GM18870 (cell line): Measurements from ENCODE around the gene ANKH.

ENCODE experiments used
- ATAC-seq: cut with Tn5 transposase; IDR thresholded peaks from one replicate; pipeline ENCODE4 v1.9.1; 2021; ENCODE audit warnings: moderate library complexity; ENCODE audit not compliant: unreplicated experiment

ANKH gene

GRCh38 chr5:14721990-14722656 lies 149.5 kb downstream of the ANKH start:
- no peak for ATAC-seq

GRCh38 chr5:14720236-14720923 lies 151.2 kb downstream of the ANKH start:
- no peak for ATAC-seq

- ATAC-seq, result no peak
Measured at GRCh38 chr5:14718778-14719177, 152.8 kb downstream of the ANKH start.

- no peak for ATAC-seq
Measured at GRCh38 chr5:14716755-14717752, 154.5 kb downstream of the ANKH start.

GRCh38 chr5:14715481-14715880 lies 156.1 kb downstream of the ANKH start:
- no peak for ATAC-seq

GRCh38 chr5:14714706-14715105 lies 156.9 kb downstream of the ANKH start:
- no peak for ATAC-seq

GRCh38 chr5:14713476-14714390 lies 157.8 kb downstream of the ANKH start:
- no peak for ATAC-seq

- ATAC-seq, result no peak
Measured at GRCh38 chr5:14712666-14713065, 158.9 kb downstream of the ANKH start.

- no peak for ATAC-seq
Measured at GRCh38 chr5:14712131-14712530, 159.4 kb downstream of the ANKH start.

- no peak for ATAC-seq
Measured at GRCh38 chr5:14710313-14710994, 161.1 kb downstream of the ANKH start.

- no peak for ATAC-seq
Measured at GRCh38 chr5:14708551-14708950, 163.0 kb downstream of the ANKH start.

GRCh38 chr5:14707811-14708390 lies 163.7 kb downstream of the ANKH start:
- no peak for ATAC-seq

GRCh38 chr5:14706615-14707021 lies 165.0 kb downstream of the ANKH start:
- no peak for ATAC-seq

- ATAC-seq, result no peak
Measured at GRCh38 chr5:14705556-14705955, 166.0 kb downstream of the ANKH start.

GRCh38 chr5:14702238-14702839 lies 169.2 kb downstream of the ANKH start:
- no peak for ATAC-seq

- ATAC-seq, result no peak
Measured at GRCh38 chr5:14701556-14701955, 170.0 kb downstream of the ANKH start.

GRCh38 chr5:14700478-14701436 lies 170.8 kb downstream of the ANKH start:
- no peak for ATAC-seq

- ATAC-seq, result no peak
Measured at GRCh38 chr5:14699807-14700400, 171.7 kb downstream of the ANKH start.
